ENCODE measurements around the gene SEMA4A. TPM values are rescaled to one million over a fixed set of nuclear protein-coding genes. Genes with fewer than 3 reads are reported as not detected.
"Not testable (repeated sequence)": the region's sequence is repeated elsewhere in the genome, so short reads cannot be mapped to it uniquely, and the experiment has no call there.

Gene SEMA4A
- total and polyA plus RNA-seq, 8 donors, result 2.6 to 7.0 (median 4.7) TPM

DNA sequence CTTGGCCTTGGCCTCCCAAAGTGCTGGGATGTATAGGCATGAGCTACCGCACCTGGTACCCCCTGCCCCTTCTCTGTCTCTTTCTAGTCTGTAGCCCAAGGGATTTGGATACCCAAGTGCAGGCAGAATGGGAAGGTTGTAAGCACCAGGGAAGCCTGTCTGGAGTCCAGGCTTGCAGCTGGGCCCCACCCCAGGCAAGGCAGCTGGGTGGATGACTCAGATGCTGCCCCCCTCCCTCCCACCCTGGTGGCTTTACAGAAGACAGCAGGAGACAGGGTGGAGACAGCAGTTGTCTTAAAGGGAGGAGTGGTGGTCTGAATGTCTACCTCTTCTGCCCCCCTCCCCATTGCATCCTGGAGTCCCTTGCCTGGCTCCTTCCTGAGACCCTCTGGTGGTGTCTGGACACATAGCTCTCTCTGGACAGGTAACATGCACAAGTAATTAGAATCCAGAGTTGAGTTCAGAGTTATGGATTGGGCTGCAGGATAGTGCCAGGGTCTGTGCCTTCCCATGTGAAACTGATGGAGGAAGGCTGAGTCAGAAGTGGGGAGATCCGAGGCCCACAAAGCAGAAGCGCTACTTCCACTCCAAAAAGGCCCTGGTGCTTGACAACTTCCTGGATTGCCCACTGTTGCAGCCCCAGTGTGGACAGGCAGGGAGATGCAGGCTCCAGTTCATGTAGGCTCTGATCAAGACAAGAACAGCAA, 33.7 kb upstream of the SEMA4A start:
- ATAC-seq (no peak), FAIRE-seq (no peak), DNase-seq (no peak)
- H3K27ac ChIP-seq, result peak overlapping the region in 3 of 4 donors; percentile 22 to 80 (median 79)
- H3K27me3 ChIP-seq, result no peaks in the 10 kb centered on the region
- H3K9me3 ChIP-seq, result no peaks in the 10 kb centered on the region
- no peaks in the 10 kb centered on the region for H3K36me3 ChIP-seq
- TF ChIP-seq, protein P1, sequence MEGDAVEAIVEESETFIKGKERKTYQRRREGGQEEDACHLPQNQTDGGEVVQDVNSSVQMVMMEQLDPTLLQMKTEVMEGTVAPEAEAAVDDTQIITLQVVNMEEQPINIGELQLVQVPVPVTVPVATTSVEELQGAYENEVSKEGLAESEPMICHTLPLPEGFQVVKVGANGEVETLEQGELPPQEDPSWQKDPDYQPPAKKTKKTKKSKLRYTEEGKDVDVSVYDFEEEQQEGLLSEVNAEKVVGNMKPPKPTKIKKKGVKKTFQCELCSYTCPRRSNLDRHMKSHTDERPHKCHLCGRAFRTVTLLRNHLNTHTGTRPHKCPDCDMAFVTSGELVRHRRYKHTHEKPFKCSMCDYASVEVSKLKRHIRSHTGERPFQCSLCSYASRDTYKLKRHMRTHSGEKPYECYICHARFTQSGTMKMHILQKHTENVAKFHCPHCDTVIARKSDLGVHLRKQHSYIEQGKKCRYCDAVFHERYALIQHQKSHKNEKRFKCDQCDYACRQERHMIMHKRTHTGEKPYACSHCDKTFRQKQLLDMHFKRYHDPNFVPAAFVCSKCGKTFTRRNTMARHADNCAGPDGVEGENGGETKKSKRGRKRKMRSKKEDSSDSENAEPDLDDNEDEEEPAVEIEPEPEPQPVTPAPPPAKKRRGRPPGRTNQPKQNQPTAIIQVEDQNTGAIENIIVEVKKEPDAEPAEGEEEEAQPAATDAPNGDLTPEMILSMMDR (IDR thresholded peaks at IDR 0.05), result no peak
- intact Hi-C loops (cut with DNase I), result no loop called here
- peak overlapping the region in 1 of 4 donors; percentile 81 for H3K4me3 ChIP-seq
- peaks cover 59 to 80% (median 64%) of the 10 kb centered on the region in 3 donors for H3K4me1 ChIP-seq
- 64 to 68% methylated on average over 3 of the region's 3 CpGs for WGBS, 2 donors

DNA sequence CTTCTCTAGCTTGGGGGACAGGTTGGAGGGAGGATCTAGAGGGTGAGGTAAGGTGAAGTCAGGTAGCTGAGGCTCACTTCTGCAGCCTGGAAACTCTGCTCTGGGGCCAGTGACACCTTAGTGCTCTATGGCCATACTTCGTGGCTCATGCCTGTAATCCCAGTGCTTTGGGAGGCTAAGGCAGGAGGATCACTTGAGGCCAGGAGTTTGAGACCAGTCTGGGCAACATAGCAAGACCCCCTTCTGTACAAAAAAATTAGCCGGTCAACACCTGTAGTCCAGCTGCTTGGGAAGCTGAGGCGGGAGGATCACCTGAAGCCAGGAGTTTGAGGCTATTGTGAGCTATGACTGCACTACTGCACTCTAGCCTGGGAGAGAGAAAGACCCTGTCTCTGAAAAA, 33.1 kb upstream of the SEMA4A start:
- DNase-seq (no peak), FAIRE-seq (no peak), ATAC-seq (no peak)
- 86 to 90% methylated on average over 3 of the region's 3 CpGs for WGBS, 2 donors
- no peak overlapping the region for H3K4me3 ChIP-seq
- no peaks in the 10 kb centered on the region for H3K27me3 ChIP-seq
- TF ChIP-seq, protein P1 (IDR thresholded peaks at IDR 0.05), result no peak
- H3K27ac ChIP-seq, result peak overlapping the region in 2 of 4 donors; percentile 79 to 80
- intact Hi-C loops (cut with DNase I), result no loop called here
- no peaks in the 10 kb centered on the region for H3K9me3 ChIP-seq
- peaks cover 64 to 87% (median 69%) of the 10 kb centered on the region in 3 donors for H3K4me1 ChIP-seq
- no peaks in the 10 kb centered on the region for H3K36me3 ChIP-seq

DNA sequence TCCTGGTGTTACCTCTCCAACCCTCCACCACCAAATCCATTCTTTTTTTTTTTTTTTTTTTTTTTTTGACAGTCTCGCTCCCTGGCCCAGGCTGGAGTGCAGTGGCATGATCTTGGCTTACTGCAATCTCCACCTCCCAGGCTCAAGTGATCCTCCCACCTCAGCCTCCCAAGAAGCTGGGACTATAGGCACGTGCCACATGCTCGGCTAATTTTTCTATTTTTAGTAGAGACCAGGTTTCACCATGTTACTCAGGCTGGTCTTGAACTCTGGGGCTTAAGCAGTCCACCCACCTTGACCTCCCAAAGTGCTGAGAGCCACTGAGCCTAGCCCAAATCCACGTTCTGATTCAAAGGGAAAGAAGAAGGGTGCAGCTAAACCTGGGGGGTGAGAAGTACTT, 32.4 kb upstream of the SEMA4A start:
- H3K27ac ChIP-seq, result peak overlapping the region in 3 of 4 donors; percentile 26 to 97 (median 94)
- H3K9me3 ChIP-seq; H3K4me3 ChIP-seq; intact Hi-C loops (cut with DNase I); DNase-seq; ATAC-seq; H3K27me3 ChIP-seq; FAIRE-seq; H3K36me3 ChIP-seq: not testable (repeated sequence)
- H3K4me1 ChIP-seq, result peaks cover 68 to 94% (median 71%) of the 10 kb centered on the region in 3 donors
- WGBS, 2 donors, result 50% methylated on average over 4 of the region's 4 CpGs

DNA sequence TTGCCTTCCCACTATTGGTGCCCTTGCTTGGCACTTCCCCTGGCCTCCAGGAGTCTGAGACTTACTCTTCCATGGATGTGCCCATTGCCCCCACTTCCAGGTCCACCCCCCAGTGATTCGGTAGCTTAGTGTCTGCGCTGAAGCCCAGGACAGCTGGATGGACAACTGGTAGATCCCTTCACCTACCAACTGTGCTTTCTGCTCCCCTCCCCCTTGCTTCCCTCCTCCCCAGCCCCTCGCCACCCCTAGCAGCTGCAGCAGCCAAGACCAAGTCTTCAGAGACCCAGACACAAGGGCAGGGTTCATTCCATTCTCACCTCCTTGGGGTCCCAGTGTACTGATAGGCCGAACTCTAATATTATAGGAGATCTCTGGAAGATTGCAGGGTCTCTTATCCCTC, 31.9 kb upstream of the SEMA4A start:
- DNase-seq, result no peak
- intact Hi-C loops (cut with DNase I), result no loop called here
- FAIRE-seq, result no peak
- TF ChIP-seq, protein P1 (IDR thresholded peaks at IDR 0.05), result no peak
- H3K9me3 ChIP-seq, result no peaks in the 10 kb centered on the region
- H3K27me3 ChIP-seq, result no peaks in the 10 kb centered on the region
- H3K4me3 ChIP-seq, result no peak overlapping the region
- peaks cover 68 to 96% (median 74%) of the 10 kb centered on the region in 3 donors for H3K4me1 ChIP-seq
- 83 to 91% methylated on average over 4 of the region's 4 CpGs for WGBS, 2 donors
- no peak for ATAC-seq
- peak overlapping the region; percentile 26 to 97 (median 91) for H3K27ac ChIP-seq
- H3K36me3 ChIP-seq, result no peaks in the 10 kb centered on the region

DNA sequence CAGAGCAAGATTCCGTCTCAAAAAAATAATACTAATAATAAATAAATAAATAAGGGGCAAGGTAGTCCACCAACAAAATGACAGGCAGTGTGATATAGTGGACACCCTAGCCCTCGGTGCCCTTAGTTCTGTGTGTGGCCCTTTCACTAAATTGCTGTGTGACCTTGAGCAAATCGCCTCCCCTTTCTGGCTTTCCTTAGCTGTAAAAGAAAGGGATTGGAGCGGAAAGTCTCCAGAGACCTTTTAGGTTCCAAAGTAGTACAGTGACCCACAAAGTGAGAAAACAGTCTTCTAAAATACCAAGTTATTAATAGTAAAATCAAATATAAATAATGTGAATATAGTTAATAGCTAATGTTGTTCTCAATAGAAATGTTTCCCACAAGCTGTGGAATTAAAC, 31.3 kb upstream of the SEMA4A start:
- peaks cover 62 to 96% (median 71%) of the 10 kb centered on the region in 3 donors for H3K4me1 ChIP-seq
- no peak for DNase-seq
- no peaks in the 10 kb centered on the region for H3K9me3 ChIP-seq
- H3K27me3 ChIP-seq, result no peaks in the 10 kb centered on the region
- H3K4me3 ChIP-seq, result peak overlapping the region in 2 of 4 donors; percentile 22 to 24
- TF ChIP-seq, protein P1 (IDR thresholded peaks at IDR 0.05), result no peak
- intact Hi-C loops (cut with DNase I), result no loop called here
- no peak for ATAC-seq
- H3K36me3 ChIP-seq, result no peaks in the 10 kb centered on the region
- FAIRE-seq, result no peak
- peak overlapping the region; percentile 83 to 97 (median 91) for H3K27ac ChIP-seq
- WGBS, 2 donors, result 13 to 20% methylated on average over 4 of the region's 4 CpGs
